H9 (cell line): ENCODE results near the gene MBD3L1. TPM values are rescaled to one million over a fixed set of nuclear protein-coding genes. Genes with fewer than 3 reads are reported as not detected.

Experiments
- DNase-seq: peaks from one replicate; pipeline ENCODE4 v3.0.0-alpha.2; 2017
- H2AFZ ChIP-seq: one replicate; pipeline ENCODE4 v1.6.1; 2013; ENCODE audit warnings: mild to moderate bottlenecking, low read length, control low read depth, moderate library complexity
- H2AK5ac ChIP-seq: 2 replicates; pipeline ENCODE4 v1.6.1; 2013; ENCODE audit warnings: low read length, control low read depth, mixed read lengths; ENCODE audit not compliant: insufficient read length
- H2BK120ac ChIP-seq: one replicate; pipeline ENCODE4 v1.6.1; 2013; ENCODE audit warnings: low read depth, mild to moderate bottlenecking, low read length, control low read depth, inconsistent platforms; ENCODE audit not compliant: poor library complexity, severe bottlenecking
- H2BK12ac ChIP-seq: 2 replicates; pipeline ENCODE4 v1.6.1; 2013; ENCODE audit warnings: low read length, control low read depth, mixed read lengths, low read depth; ENCODE audit not compliant: insufficient read length
- H2BK15ac ChIP-seq: 2 replicates; pipeline ENCODE4 v1.6.1; 2013; ENCODE audit warnings: low read depth, low read length, control low read depth
- H2BK20ac ChIP-seq: one replicate; pipeline ENCODE4 v1.6.1; 2013; ENCODE audit warnings: low read depth, mild to moderate bottlenecking, low read length, control low read depth, inconsistent platforms; ENCODE audit not compliant: poor library complexity, severe bottlenecking
- H2BK5ac ChIP-seq: 2 replicates; pipeline ENCODE4 v1.6.1; 2013; ENCODE audit warnings: low read length, control low read depth, mixed read lengths; ENCODE audit not compliant: insufficient read length
- H3K14ac ChIP-seq: 2 replicates; pipeline ENCODE4 v1.6.1; 2013; ENCODE audit warnings: low read length, control low read depth; ENCODE audit not compliant: insufficient read depth
- H3K18ac ChIP-seq: 2 replicates; pipeline ENCODE4 v1.6.1; 2013; ENCODE audit warnings: low read depth, mild to moderate bottlenecking, mixed read lengths, low read length, control low read depth; ENCODE audit not compliant: insufficient read length
- H3K23ac ChIP-seq: 2 replicates; pipeline ENCODE4 v1.6.1; 2013; ENCODE audit warnings: low read length, control low read depth, mixed read lengths, low read depth; ENCODE audit not compliant: insufficient read length
- H3K23me2 ChIP-seq: 2 replicates; pipeline ENCODE4 v1.6.1; 2013; ENCODE audit warnings: low read depth, mild to moderate bottlenecking, mixed read lengths, low read length, control low read depth; ENCODE audit not compliant: insufficient read length, poor library complexity, severe bottlenecking
- H3K27ac ChIP-seq: 2 replicates; pipeline ENCODE4 v1.5.1; 2013; ENCODE audit warnings: low read length, control low read depth, mixed read lengths, low read depth; ENCODE audit not compliant: insufficient read length
- H3K27me3 ChIP-seq: 2 replicates; pipeline ENCODE4 v1.6.1; 2013; ENCODE audit warnings: low read length, control low read depth, inconsistent platforms; ENCODE audit not compliant: insufficient read depth
- H3K4ac ChIP-seq: 2 replicates; pipeline ENCODE4 v1.6.1; 2013; ENCODE audit warnings: low read depth, mild to moderate bottlenecking, control low read depth, inconsistent platforms, low read length, moderate library complexity
- H3K4me1 ChIP-seq: 2 replicates; pipeline ENCODE4 v1.6.1; 2013; ENCODE audit warnings: low read length, control low read depth, inconsistent platforms; ENCODE audit not compliant: insufficient read depth
- H3K4me2 ChIP-seq: 2 replicates; pipeline ENCODE4 v1.6.1; 2013; ENCODE audit warnings: low read length, control low read depth, mixed read lengths; ENCODE audit not compliant: insufficient read length, insufficient read depth
- H3K56ac ChIP-seq: 2 replicates; pipeline ENCODE4 v1.6.1; 2013; ENCODE audit warnings: low read depth, mild to moderate bottlenecking, mixed read lengths, low read length, control low read depth; ENCODE audit not compliant: insufficient read length
- H3K79me1 ChIP-seq: 2 replicates; pipeline ENCODE4 v1.6.1; 2013; ENCODE audit warnings: low read depth, mild to moderate bottlenecking, moderate library complexity, low read length, control low read depth, inconsistent platforms; ENCODE audit not compliant: insufficient read depth, poor library complexity, severe bottlenecking
- H3K79me2 ChIP-seq: 2 replicates; pipeline ENCODE4 v1.6.1; 2013; ENCODE audit warnings: low read length, control low read depth, inconsistent platforms; ENCODE audit not compliant: insufficient read depth
- H3K9ac ChIP-seq: 2 replicates; pipeline ENCODE4 v1.6.1; 2013; ENCODE audit warnings: low read length, control low read depth, mixed read lengths; ENCODE audit not compliant: insufficient read length; ENCODE audit errors: extremely low read depth
- H3K9me3 ChIP-seq: one replicate; pipeline ENCODE4 v1.6.1; 2013; ENCODE audit warnings: low read depth, low read length, inconsistent platforms; ENCODE audit not compliant: control insufficient read depth
- H3T11ph ChIP-seq: one replicate; pipeline ENCODE4 v1.6.1; 2013; ENCODE audit warnings: mild to moderate bottlenecking, low read length, control low read depth, inconsistent platforms
- H4K20me1 ChIP-seq: one replicate; pipeline ENCODE4 v1.6.1; 2013; ENCODE audit not compliant: control insufficient read depth, insufficient read length, insufficient read depth
- H4K5ac ChIP-seq: 2 replicates; pipeline ENCODE4 v1.6.1; 2013; ENCODE audit warnings: low read depth, mild to moderate bottlenecking, mixed read lengths, low read length, control low read depth; ENCODE audit not compliant: insufficient read length
- H4K8ac ChIP-seq: replicated peaks from 2 replicates; pipeline ENCODE4 v1.6.1; 2013; ENCODE audit warnings: low read length, control low read depth, mixed read lengths, low read depth; ENCODE audit not compliant: insufficient read length
- H4K91ac ChIP-seq: 2 replicates; pipeline ENCODE4 v1.6.1; 2013; ENCODE audit warnings: low read depth, mild to moderate bottlenecking, moderate library complexity, mixed read lengths, low read length, control low read depth; ENCODE audit not compliant: insufficient read length
- H3K27ac Mint-ChIP-seq, 3 experiments: 2 replicates in 2 of 3; 3 replicates in 1 of 3; pipeline ENCODE4 v1.8.0; 2020 to 2021; ENCODE audit warnings: mixed read lengths in 3 of 3, mild to moderate bottlenecking in 1 of 3, moderate library complexity in 1 of 3
- H3K27me3 Mint-ChIP-seq: 2 replicates; pipeline ENCODE4 v1.8.0; 2021; ENCODE audit warnings: low read depth, mild to moderate bottlenecking, moderate library complexity, mixed read lengths
- H3K36me3 Mint-ChIP-seq, 3 experiments: 2 replicates in 2 of 3; 3 replicates in 1 of 3; pipeline ENCODE4 v1.8.0; 2020 to 2021; ENCODE audit warnings: low read depth in 3 of 3, mixed read lengths in 3 of 3; ENCODE audit not compliant: insufficient read depth in 1 of 3
- H3K4me1 Mint-ChIP-seq, 2 experiments: 2 replicates each; pipeline ENCODE4 v1.8.0; 2020; ENCODE audit warnings: mixed read lengths in 2 of 2
- H3K4me3 Mint-ChIP-seq, 2 experiments: 2 replicates in 1 of 2; 3 replicates in 1 of 2; pipeline ENCODE4 v1.8.0; 2020 to 2021; ENCODE audit warnings: mild to moderate bottlenecking in 2 of 2, mixed read lengths in 2 of 2, moderate library complexity in 1 of 2
- H3K9me3 Mint-ChIP-seq, 2 experiments: 2 replicates in 1 of 2; 3 replicates in 1 of 2; pipeline ENCODE4 v1.8.0; 2020; ENCODE audit warnings: mild to moderate bottlenecking in 2 of 2, mixed read lengths in 2 of 2, moderate library complexity in 1 of 2
- CTCF ChIP-seq: fragments of 200-600 bp; sonication (generic); conservative IDR thresholded peaks from 3 replicates; pipeline ENCODE4 v1.8.0; 2021; ENCODE audit warnings: antibody characterized with exemption, mild to moderate bottlenecking
- WGBS: extraction: QIAGEN DNeasy Blood & Tissue Kit; methylation state at CpG from one replicate; pipeline ENCODE4 v1.1.7; 2013; ENCODE audit warnings: missing lambda C conversion rate, low lambda C conversion rate, mixed read lengths; ENCODE audit not compliant: insufficient read length; ENCODE audit errors: extremely low coverage; 5-methylcytosine and 5-hydroxymethylcytosine counted together
- total RNA-seq: library from RNA; stranded (reverse); gene quantifications from 2 replicates; pipeline ENCODE4 v1.2.1, GENCODE V29; 2021

MBD3L1 gene
- total RNA-seq, 1 experiment from 2014 or later: not detected

- H4K8ac ChIP-seq: no peak overlapping the region
- H4K5ac ChIP-seq: no peak overlapping the region
- H3K14ac ChIP-seq: no peak overlapping the region
- DNase-seq: no peak
- H2BK5ac ChIP-seq: no peak overlapping the region
- no peak overlapping the region for H2BK20ac ChIP-seq
- H3K23me2 ChIP-seq: no peaks in the 10 kb centered on the region
- H3K79me1 ChIP-seq: no peaks in the 10 kb centered on the region
- peaks cover 7% of the 10 kb centered on the region for H3K9me3 ChIP-seq
- H3K9me3 Mint-ChIP-seq: peaks cover 45 to 61% of the 10 kb centered on the region in 2 experiments
- peaks cover 79 to 85% (median 79%) of the 10 kb centered on the region in 3 experiments for H3K36me3 Mint-ChIP-seq
- no peak overlapping the region for H3K4me3 Mint-ChIP-seq
- no peak overlapping the region for H2BK120ac ChIP-seq
- no peak overlapping the region for H3K56ac ChIP-seq
- H3T11ph ChIP-seq: no peak overlapping the region
- H2BK12ac ChIP-seq: no peak overlapping the region
- H3K23ac ChIP-seq: no peak overlapping the region
- no peak overlapping the region for H3K9ac ChIP-seq
- no peak overlapping the region for H3K4ac ChIP-seq
- no peak overlapping the region for H3K27ac ChIP-seq
- no peak overlapping the region for H3K27ac Mint-ChIP-seq
- H3K4me1 ChIP-seq: no peaks in the 10 kb centered on the region
- no peaks in the 10 kb centered on the region; the same call in none of the 2 replicates for H3K27me3 Mint-ChIP-seq
- no peak overlapping the region for H4K91ac ChIP-seq
- H2AFZ ChIP-seq: no peak overlapping the region
- H3K4me2 ChIP-seq: no peak overlapping the region
- H2AK5ac ChIP-seq: no peak overlapping the region
- no peaks in the 10 kb centered on the region for H3K79me2 ChIP-seq
- H3K27me3 ChIP-seq: no peaks in the 10 kb centered on the region
- TF ChIP-seq CTCF: no peak; the same call in 2 of the 3 replicates
- no peak overlapping the region for H2BK15ac ChIP-seq
- H3K4me1 Mint-ChIP-seq: peaks cover 1 to 2% of the 10 kb centered on the region in 2 experiments; a peak in 2 of 4 replicates
- WGBS: no CpG with 5 or more reads among the region's 5 CpGs
- no peaks in the 10 kb centered on the region for H4K20me1 ChIP-seq
- H3K18ac ChIP-seq: no peak overlapping the region
These were observed 5.8 kb upstream of the MBD3L1 start for GRCh38 chr19:8826371-8826770.
